Mesothelial cell of epicardium (in vitro differentiated cells): ENCODE results near the gene KRTAP22-1. TPM values are rescaled to one million over a fixed set of nuclear protein-coding genes. Genes with fewer than 3 reads are reported as not detected.

ENCODE experiments used
- DNase-seq, 2 experiments: peaks; one replicate each; pipeline ENCODE4 v3.0.0; 2021; ENCODE audit warnings: low spot score in 2 of 2; ENCODE audit not compliant: unreplicated experiment in 2 of 2
- H3K27ac Mint-ChIP-seq: 2 replicates; pipeline ENCODE4 v1.8.0; 2021; ENCODE audit warnings: mixed read lengths
- H3K27me3 Mint-ChIP-seq: 2 replicates; pipeline ENCODE4 v1.8.0; 2021; ENCODE audit warnings: low read depth, mixed read lengths
- H3K36me3 Mint-ChIP-seq: 2 replicates; pipeline ENCODE4 v1.8.0; 2021; ENCODE audit warnings: mixed read lengths
- H3K4me1 Mint-ChIP-seq: 2 replicates; pipeline ENCODE4 v1.8.0; 2021; ENCODE audit warnings: mixed read lengths
- H3K4me3 Mint-ChIP-seq: 2 replicates; pipeline ENCODE4 v1.8.0; 2021; ENCODE audit warnings: mild to moderate bottlenecking, moderate library complexity, mixed read lengths
- H3K9me3 Mint-ChIP-seq: 2 replicates; pipeline ENCODE4 v1.8.0; 2021; ENCODE audit warnings: mixed read lengths
- total RNA-seq: library from RNA; stranded (reverse); gene quantifications from 3 replicates; pipeline ENCODE4 v1.2.1, GENCODE V29; 2021
- TF ChIP-seq, protein P1 (sequence below): fragments of 200-600 bp; sonication (generic); IDR thresholded peaks from one replicate; pipeline ENCODE4 v1.5.0; 2021; ENCODE audit warnings: antibody characterized with exemption; ENCODE audit not compliant: unreplicated experiment

Gene KRTAP22-1
- total RNA-seq, 1 donor from 2014 or later, result not detected

GRCh38 chr21:30613836-30614235 lies 12.9 kb downstream of the KRTAP22-1 start, which contains the start of gene KRTAP6-1:
TSS of gene KRTAP6-1 (minus strand) at chr21:30613930. CDS start at chr21:30613904, 26 bp downstream.
- no peak for DNase-seq
- TF ChIP-seq, protein P1, sequence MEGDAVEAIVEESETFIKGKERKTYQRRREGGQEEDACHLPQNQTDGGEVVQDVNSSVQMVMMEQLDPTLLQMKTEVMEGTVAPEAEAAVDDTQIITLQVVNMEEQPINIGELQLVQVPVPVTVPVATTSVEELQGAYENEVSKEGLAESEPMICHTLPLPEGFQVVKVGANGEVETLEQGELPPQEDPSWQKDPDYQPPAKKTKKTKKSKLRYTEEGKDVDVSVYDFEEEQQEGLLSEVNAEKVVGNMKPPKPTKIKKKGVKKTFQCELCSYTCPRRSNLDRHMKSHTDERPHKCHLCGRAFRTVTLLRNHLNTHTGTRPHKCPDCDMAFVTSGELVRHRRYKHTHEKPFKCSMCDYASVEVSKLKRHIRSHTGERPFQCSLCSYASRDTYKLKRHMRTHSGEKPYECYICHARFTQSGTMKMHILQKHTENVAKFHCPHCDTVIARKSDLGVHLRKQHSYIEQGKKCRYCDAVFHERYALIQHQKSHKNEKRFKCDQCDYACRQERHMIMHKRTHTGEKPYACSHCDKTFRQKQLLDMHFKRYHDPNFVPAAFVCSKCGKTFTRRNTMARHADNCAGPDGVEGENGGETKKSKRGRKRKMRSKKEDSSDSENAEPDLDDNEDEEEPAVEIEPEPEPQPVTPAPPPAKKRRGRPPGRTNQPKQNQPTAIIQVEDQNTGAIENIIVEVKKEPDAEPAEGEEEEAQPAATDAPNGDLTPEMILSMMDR, result no peak
- Mint-ChIP-seq H3K4me3 (no peak within 1 kb of the TSS), H3K36me3 (no peaks in the 10 kb centered on the region), H3K27me3 (no peaks in the 10 kb centered on the region), H3K4me1 (no peaks in the 10 kb centered on the region), H3K27ac (no peak within 1 kb of the TSS), H3K9me3 (peaks cover 62% of the 10 kb centered on the region)

DNA sequence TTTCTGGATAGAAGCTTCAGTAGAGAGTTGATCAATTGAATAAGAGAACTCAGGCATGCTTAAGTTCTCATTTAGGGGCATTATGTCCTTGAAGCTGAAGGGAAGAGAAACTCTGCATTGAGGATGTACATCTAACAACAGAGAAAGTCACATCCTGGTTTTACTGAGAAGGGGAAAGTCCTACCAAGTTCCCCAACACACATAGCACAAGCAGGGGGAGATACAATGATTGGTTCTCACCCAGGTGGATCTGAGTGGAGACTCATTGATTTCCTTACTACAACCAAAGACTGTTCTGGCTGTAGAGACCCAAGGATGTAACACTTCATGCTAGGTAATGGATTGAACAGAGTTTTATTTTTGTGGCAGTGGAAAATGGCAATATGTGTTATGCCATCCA lies 14.3 kb downstream of the KRTAP22-1 start:
- no peak for DNase-seq
- Mint-ChIP-seq H3K27me3 (no peaks in the 10 kb centered on the region), H3K9me3 (peaks cover 61% of the 10 kb centered on the region), H3K4me3 (no peak overlapping the region), H3K27ac (no peak overlapping the region), H3K36me3 (no peaks in the 10 kb centered on the region), H3K4me1 (no peaks in the 10 kb centered on the region)
- TF ChIP-seq, protein P1, result no peak

- Mint-ChIP-seq H3K27me3 (no peaks in the 10 kb centered on the region), H3K4me3 (no peak within 1 kb of the TSS), H3K27ac (no peak within 1 kb of the TSS), H3K4me1 (no peaks in the 10 kb centered on the region), H3K9me3 (peaks cover 53% of the 10 kb centered on the region), H3K36me3 (no peaks in the 10 kb centered on the region)
- TF ChIP-seq, protein P1, result no peak
- no peak for DNase-seq
These were observed 15.2 kb downstream of the KRTAP22-1 start, which contains the start of gene KRTAP20-1 for GRCh38 chr21:30616125-30616524. TSS of gene KRTAP20-1 (plus strand) at chr21:30616425. CDS start at chr21:30616455, 30 bp downstream.

GRCh38 chr21:30620080-30620479 lies 19.2 kb downstream of the KRTAP22-1 start:
- Mint-ChIP-seq H3K4me1 (no peaks in the 10 kb centered on the region), H3K9me3 (peaks cover 56% of the 10 kb centered on the region), H3K27ac (no peak overlapping the region), H3K27me3 (no peaks in the 10 kb centered on the region), H3K36me3 (no peaks in the 10 kb centered on the region), H3K4me3 (no peak overlapping the region)
- TF ChIP-seq, protein P1, result no peak
- no peak for DNase-seq

DNA sequence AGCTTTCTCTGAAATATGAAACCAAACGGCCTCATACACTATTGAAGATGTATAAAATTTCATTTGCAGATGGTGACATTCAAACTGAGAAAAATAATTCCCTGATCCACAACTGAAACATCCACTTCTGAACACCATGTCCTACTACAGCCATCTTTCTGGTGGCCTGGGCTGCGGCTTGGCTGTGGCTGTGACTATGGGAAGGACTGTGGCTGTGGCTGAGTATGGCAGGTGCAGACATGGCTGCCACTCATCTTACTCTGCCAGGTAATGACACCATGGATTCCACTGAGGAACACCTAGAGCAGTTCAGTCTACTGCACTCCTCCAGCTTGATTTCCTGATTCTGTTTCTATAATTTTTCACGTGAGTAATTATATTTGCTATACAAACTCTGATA lies 19.6 kb downstream of the KRTAP22-1 start, which contains the start of gene KRTAP20-4:
Gene KRTAP20-4 (plus strand): TSS at position 106 of the 400 bp plus-strand sequence.
- H3K27ac Mint-ChIP-seq, result no peak within 1 kb of the TSS
- no peaks in the 10 kb centered on the region for H3K27me3 Mint-ChIP-seq
- H3K4me1 Mint-ChIP-seq, result no peaks in the 10 kb centered on the region
- H3K9me3 Mint-ChIP-seq, result peaks cover 54% of the 10 kb centered on the region
- TF ChIP-seq, protein P1, result no peak
- no peak within 1 kb of the TSS for H3K4me3 Mint-ChIP-seq
- no peak for DNase-seq
- H3K36me3 Mint-ChIP-seq, result no peaks in the 10 kb centered on the region

GRCh38 chr21:30623362-30623761 lies 22.5 kb downstream of the KRTAP22-1 start:
- Mint-ChIP-seq H3K4me3 (no peak overlapping the region), H3K27ac (no peak overlapping the region), H3K36me3 (no peaks in the 10 kb centered on the region), H3K9me3 (peaks cover 51% of the 10 kb centered on the region), H3K27me3 (no peaks in the 10 kb centered on the region), H3K4me1 (no peaks in the 10 kb centered on the region)
- DNase-seq, result no peak
- TF ChIP-seq, protein P1, result no peak
